DOHH2 (cell line): ENCODE data around the gene CYP11A1.

Experiments used
- CTCF ChIP-seq: fragments of 200-600 bp; sonication (generic); IDR thresholded peaks from one replicate; pipeline ENCODE4 v1.5.1; 2014; ENCODE audit warnings: antibody characterized with exemption, mild to moderate bottlenecking, low read depth, low read length; ENCODE audit not compliant: poor library complexity, severe bottlenecking
- EZH2phosphoT487 ChIP-seq: fragments of 200-600 bp; sonication (generic); IDR thresholded peaks from 2 replicates; pipeline ENCODE4 v1.6.1; 2017; ENCODE audit warnings: borderline replicate concordance, mild to moderate bottlenecking, antibody characterized with exemption, low read length, moderate library complexity, mixed read lengths

GRCh38 chr15:74297887-74298286, 69.6 kb downstream of the CYP11A1 start:
- no peak for TF ChIP-seq CTCF
- no peak for TF ChIP-seq EZH2phosphoT487
